ENCODE data around the gene ZNF148.

DNA sequence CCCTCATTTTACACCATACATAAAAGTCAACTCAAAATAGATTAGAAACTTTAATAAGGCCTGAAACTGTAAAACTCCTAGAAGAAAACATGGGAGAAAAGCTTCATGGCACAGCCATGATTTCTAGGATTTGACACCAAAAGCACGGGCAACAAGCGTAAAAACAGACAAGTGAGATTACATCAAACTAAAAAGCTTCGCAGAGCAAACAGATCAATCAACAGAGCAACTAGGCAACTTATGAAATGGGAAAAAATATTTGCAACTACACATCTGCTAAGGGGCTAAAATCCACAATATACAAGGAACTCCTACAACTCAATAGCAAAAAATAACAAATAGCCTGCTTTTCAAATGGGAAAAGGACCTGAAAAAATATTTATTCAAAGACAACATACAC is 26.1 kb downstream of the ZNF148 start:
- TF ChIP-seq, protein P1, sequence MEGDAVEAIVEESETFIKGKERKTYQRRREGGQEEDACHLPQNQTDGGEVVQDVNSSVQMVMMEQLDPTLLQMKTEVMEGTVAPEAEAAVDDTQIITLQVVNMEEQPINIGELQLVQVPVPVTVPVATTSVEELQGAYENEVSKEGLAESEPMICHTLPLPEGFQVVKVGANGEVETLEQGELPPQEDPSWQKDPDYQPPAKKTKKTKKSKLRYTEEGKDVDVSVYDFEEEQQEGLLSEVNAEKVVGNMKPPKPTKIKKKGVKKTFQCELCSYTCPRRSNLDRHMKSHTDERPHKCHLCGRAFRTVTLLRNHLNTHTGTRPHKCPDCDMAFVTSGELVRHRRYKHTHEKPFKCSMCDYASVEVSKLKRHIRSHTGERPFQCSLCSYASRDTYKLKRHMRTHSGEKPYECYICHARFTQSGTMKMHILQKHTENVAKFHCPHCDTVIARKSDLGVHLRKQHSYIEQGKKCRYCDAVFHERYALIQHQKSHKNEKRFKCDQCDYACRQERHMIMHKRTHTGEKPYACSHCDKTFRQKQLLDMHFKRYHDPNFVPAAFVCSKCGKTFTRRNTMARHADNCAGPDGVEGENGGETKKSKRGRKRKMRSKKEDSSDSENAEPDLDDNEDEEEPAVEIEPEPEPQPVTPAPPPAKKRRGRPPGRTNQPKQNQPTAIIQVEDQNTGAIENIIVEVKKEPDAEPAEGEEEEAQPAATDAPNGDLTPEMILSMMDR (IDR thresholded peaks at IDR 0.05) = no peak
- no peak for TF ChIP-seq POLR2A (IDR thresholded peaks at IDR 0.05)
